HepG2 (cell line): ENCODE results near the gene NYNRIN. TPM values are rescaled to one million over a fixed set of nuclear protein-coding genes. Genes with fewer than 3 reads are reported as not detected.

Experiments used
- KMT2A ChIP-seq: sonication (generic); formaldehyde crosslinking; IDR thresholded peaks from 2 replicates; pipeline ENCODE4 v1.4.0; 2020; ENCODE audit warnings: missing genetic modification reagents
- SP5 ChIP-seq: IDR thresholded peaks from 2 replicates; pipeline ENCODE4 v1.6.1; 2016; ENCODE audit warnings: low read depth, borderline replicate concordance
- TAF1 ChIP-seq: sonication (generic); formaldehyde crosslinking; IDR thresholded peaks from 2 replicates; pipeline ENCODE4 v1.4.0; 2020; ENCODE audit warnings: missing genetic modification reagents
- ZBED4 ChIP-seq: sonication (generic); formaldehyde crosslinking; IDR thresholded peaks from 2 replicates; pipeline ENCODE4 v1.4.0; 2020; ENCODE audit warnings: missing genetic modification reagents, borderline replicate concordance
- ZFAT ChIP-seq: sonication (generic); formaldehyde crosslinking; conservative IDR thresholded peaks from 2 replicates; pipeline ENCODE4 v1.8.1; 2023; ENCODE audit warnings: missing genetic modification reagents, inconsistent platforms
- ZGPAT ChIP-seq: IDR thresholded peaks from 2 replicates; pipeline ENCODE4 v1.6.1; 2016; ENCODE audit warnings: mild to moderate bottlenecking
- ZNF432 ChIP-seq: sonication (generic); formaldehyde crosslinking; IDR thresholded peaks from 2 replicates; pipeline ENCODE4 v1.5.0; 2020; ENCODE audit warnings: missing genetic modification reagents, mild to moderate bottlenecking, borderline replicate concordance
- ZNF776 ChIP-seq: sonication (generic); formaldehyde crosslinking; IDR thresholded peaks from 2 replicates; pipeline ENCODE4 v1.4.0; 2020; ENCODE audit warnings: mild to moderate bottlenecking, missing genetic modification reagents
- ZNF883 ChIP-seq: sonication (generic); formaldehyde crosslinking; IDR thresholded peaks from 2 replicates; pipeline ENCODE4 v1.5.1; 2020; ENCODE audit warnings: mild to moderate bottlenecking, missing genetic modification reagents; ENCODE audit errors: not compliant biosample characterization
- polyA plus RNA-seq, 8 experiments: library from polyadenylated mRNA; depleted of rRNA in 3 of 8; stranded (reverse) in 7 of 8; unstranded in 1 of 8; fragments of >200 nt; fragmentation: Illumina TruSeq in 4 of 8; extraction: Trizol in 4 of 8; gene quantifications; 2 replicates each; pipeline versions ENCODE4 v1.2.1 to v1.2.3, GENCODE V29; 2011 to 2016; ENCODE audit warnings: low read depth in 4 of 8, missing spikeins in 1 of 8, mixed read lengths in 1 of 8; ENCODE audit not compliant: insufficient read depth in 1 of 8
- total RNA-seq, 5 experiments: library from RNA; depleted of rRNA; stranded (reverse); fragments of >200 nt; fragmentation: Illumina TruSeq; extraction: Trizol; gene quantifications; 2 replicates each; pipeline ENCODE4 v1.2.3, GENCODE V29; 2016; ENCODE audit warnings: low read depth in 1 of 5
- TF ChIP-seq, protein P1 (sequence below): sonication (generic); formaldehyde crosslinking; conservative IDR thresholded peaks from 2 replicates; pipeline ENCODE4 v1.4.0; 2020; ENCODE audit warnings: missing genetic modification reagents

Gene NYNRIN
- total and polyA plus RNA-seq, 2 of the 13 experiments (the other 11 are each of a cell fraction or from before 2014, with no cell fraction given) = 0.63 to 1.1 TPM

DNA sequence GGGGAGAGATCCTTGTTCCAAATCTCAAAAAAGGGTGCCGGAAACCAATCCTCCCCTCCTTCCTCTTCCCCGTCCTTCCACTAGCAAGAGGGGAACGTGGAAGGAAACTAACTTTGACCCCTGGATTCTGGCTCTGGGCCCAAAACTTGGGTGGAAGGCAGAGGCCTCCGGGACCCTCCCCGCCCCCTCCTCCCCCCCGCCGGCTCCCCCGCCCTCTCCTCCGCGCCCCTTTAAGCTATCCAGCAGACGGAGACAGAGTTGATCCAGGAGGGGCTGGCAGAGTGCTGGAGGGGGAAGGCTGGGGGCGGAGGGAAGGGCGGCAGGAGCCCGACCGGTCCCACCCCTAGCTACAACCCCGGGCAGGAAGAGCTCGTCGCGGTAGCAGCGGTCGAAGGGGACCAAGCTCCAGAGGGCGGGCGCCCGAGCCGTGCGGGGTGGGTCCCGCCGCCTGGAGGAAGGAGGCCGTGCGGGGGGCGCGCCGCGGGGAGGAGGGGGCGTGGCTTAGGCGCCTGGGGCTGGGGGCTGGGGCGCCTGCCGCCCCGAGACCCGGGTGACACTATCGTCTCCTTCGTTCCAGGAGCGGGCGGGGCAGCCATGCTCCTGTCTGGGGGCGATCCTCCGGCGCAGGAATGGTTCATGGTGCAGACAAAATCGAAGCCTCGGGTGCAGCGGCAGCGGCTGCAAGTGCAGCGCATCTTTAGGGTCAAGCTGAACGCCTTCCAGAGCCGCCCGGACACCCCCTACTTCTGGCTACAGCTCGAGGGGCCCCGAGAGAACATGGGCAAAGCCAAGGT lies at the start of gene NYNRIN (continued):
- TF ChIP-seq, protein P1, sequence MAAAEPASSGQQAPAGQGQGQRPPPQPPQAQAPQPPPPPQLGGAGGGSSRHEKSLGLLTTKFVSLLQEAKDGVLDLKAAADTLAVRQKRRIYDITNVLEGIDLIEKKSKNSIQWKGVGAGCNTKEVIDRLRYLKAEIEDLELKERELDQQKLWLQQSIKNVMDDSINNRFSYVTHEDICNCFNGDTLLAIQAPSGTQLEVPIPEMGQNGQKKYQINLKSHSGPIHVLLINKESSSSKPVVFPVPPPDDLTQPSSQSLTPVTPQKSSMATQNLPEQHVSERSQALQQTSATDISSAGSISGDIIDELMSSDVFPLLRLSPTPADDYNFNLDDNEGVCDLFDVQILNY (CRISPR knock-in tag) = no peak
- no peak for TF ChIP-seq ZNF432 (CRISPR knock-in tag)
- TF ChIP-seq ZFAT = no peak
- peak; percentile 48 for TF ChIP-seq ZNF883
- TF ChIP-seq ZGPAT (CRISPR knock-in tag) = no peak; the same call in 1 of the 2 replicates
- TF ChIP-seq TAF1 = no peak
- TF ChIP-seq KMT2A = 0 out of 2 replicates have a peak, but pooled peaks have one; percentile 34
- no peak for TF ChIP-seq ZNF776 (CRISPR knock-in tag)
- TF ChIP-seq ZBED4 (CRISPR knock-in tag) = no peak
- 0 out of 2 replicates have a peak, but pooled peaks have one; percentile 11 for TF ChIP-seq SP5 (CRISPR knock-in tag)
